ENCODE results near the gene QSER1.
"Not testable (repeated sequence)": the region's sequence is repeated elsewhere in the genome, so short reads cannot be mapped to it uniquely, and the experiment has no call there.

Gene QSER1

DNA sequence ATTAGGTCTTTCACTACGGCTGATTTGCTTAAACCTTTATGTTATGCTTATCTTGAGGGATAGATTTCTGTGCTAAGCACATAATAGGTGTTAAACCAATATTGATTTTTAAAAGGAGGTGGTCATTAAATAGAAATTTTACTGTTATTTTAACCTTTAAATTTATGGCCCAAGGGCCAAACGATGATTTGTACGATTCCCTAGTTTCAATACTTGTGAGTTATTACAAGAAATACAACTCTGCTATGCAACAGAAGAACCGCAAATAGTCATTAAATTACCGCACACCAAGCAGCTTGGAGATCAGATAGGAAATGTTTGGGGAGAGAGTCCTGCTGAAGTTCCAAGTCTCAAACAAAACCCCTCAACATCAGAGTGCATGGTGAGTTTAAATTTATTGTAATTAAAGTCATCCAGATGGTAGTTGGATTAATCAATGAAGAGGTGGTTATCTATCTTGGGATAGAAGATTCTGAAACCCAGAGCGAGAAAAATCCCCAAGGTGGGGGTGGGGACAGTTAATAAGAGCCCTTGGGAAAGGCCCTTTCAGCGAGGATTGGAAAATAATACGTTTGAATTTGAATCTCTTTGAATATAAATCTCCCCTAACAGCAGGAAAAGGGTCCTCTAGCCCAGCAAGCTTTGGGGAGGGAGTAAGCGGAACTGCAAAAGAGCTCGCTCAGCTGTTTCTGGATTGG lies 805 bp upstream of the QSER1 start:
- DNase-seq, result peak; percentile 25

DNA sequence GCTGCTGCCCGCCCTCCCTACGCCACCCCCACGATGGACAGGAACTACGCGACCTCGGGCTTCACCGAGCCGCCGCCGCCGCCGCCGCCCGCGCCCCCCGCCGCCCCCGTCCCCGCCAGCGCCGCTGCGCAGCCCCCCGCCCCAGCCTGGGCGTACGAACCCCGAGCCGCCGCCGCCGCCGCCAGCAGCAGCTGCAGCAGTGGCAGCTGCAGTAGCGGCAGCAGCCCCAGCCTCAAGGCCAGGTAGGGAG lies 407 bp downstream of the QSER1 start:
- DNase-seq, result no peak

DNA sequence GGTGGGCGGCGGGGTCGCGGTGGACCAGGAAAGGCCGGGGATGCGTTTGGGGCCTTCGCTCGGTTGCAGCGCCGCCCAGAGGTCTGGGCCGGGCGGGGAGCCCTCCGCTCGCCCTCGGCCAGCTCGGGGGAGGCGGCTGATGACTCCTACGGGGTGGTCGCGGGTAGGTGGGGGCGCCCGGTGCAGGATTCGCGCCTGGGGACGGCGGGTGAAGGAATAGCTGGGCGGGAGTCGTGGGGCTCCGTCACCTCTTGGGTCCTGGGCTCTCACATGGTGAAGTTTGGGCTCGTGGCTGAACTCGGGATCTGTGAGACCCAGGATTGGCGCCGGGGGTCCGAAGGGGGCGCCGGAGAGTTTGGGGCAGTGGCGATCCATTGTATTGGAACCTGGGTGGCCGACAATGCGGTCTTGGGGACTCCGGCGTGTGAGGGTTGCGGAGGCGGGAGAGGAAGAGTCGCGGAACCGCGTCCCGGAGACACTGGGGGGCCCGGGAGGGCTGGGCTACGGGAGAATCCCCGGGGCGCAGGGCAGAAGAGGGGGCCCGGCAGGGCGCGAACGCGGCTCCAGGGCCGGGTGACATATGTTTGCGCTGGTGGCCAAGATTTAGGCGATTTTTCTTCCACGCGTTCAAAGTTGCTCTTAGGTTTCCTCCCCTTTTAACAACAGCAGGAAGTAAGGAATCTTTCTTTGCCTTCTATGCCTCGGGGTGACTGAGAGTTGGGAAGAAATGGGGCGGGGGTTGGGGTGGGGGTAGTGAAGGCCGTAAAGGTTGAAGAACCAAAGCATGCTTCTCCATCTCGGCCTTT lies 935 bp downstream of the QSER1 start:
- no peak for DNase-seq

DNA sequence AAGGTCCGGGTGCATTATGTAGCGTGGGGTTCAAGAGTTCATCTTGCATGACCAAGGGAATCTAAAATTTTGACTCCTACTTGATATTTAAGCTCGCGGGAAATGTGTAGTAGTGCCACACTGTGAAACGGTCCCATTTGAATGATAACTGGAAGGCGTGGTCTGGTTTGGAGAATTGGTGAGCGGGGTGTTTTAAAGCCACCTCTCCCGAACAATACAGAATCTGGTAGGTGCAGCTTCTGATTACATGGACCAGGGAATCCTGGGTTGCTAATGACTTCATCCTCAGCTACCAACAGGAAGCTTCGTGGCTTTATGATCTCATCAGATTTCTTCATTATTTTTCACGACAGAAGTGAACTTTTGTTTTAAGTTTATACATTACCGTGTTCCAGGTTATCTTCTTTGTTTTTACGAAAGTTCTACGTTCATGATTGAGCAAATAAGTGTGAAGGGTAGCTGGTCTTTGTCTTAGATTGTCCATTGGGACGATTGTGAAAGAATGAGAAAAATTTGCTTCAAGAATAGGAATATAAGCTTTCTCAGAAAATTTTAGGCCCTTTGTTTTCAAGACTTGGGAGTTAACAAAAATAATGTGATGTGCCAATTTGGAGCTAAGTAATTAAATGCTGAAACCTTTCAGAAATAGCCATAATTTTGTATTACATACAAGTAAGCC lies 1.7 kb downstream of the QSER1 start:
- peak; percentile 85 for DNase-seq

DNA sequence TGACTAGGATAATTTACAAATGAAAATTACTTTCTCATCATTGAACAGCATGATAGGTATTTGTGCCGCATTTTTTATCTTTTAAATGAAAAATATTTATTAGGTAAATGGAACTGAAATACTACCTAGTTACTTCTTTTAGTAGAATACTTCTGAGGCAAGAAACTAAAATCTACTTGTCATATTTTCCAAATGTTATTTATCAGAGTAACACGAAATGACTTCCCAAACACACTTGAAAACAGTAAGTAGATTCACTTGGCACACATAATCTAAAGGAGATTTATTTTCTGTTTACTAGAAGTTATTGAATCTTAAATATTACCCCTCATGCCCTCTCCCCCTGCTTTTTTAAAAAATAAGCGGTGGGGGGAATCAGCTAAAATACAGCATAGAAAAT lies 2.3 kb downstream of the QSER1 start:
- no peak for DNase-seq

DNA sequence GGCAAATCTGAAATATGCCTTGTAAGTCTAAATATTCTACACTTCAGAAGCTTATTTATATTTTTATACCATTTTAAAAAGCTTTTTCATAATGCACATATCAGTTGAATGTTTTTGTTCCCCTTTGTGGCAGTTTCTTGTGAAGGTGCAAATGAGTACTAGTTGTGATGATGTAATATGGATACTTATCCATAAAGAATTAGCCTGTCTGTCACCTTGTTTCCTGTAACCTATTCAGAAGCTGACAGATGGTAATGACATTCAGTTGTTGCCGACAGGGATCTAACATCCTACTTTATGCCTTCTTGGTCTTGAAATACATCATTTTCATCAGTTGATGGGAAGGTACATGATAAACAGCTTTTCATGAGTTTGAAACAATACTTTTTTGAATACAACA lies 2.9 kb downstream of the QSER1 start:
- DNase-seq, result no peak

DNA sequence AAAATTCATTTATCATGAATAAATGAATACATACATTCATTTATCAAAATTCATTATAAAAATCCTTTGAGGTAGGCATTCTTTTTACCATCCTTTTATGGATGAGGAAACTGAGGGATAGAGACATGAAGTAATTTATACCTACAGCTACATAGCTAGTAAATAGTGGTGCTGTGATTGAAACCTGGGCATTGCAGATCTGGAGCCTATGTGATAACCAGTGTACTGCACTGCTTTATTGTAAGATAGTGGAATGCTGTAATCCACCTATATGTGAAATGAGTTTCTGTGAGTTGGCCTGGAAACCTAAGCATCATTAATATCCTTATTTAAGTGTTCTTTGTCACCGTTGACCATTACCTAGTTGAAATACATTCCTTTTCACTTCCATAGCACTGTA lies 4.5 kb downstream of the QSER1 start:
- no peak for DNase-seq

DNA sequence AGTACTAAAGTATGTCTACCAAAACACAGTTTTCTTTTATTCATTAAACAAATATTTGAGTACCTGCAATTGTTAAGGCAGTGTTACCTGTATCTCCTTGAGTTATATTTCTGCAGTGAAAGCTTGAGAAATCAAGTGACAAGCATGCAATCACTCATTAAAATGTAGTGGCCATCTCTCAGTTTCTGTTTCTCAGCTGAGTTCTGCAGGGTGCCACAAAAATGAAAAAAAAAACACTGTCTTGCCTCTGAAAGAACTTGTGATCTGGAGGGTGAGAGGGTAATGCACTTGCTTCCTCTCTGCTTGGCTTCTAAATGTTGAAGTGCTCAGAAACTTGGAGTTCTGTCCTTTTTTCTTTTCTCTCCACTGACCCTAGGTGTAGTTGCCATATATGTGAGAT lies 6.8 kb downstream of the QSER1 start:
- no peak for DNase-seq

DNA sequence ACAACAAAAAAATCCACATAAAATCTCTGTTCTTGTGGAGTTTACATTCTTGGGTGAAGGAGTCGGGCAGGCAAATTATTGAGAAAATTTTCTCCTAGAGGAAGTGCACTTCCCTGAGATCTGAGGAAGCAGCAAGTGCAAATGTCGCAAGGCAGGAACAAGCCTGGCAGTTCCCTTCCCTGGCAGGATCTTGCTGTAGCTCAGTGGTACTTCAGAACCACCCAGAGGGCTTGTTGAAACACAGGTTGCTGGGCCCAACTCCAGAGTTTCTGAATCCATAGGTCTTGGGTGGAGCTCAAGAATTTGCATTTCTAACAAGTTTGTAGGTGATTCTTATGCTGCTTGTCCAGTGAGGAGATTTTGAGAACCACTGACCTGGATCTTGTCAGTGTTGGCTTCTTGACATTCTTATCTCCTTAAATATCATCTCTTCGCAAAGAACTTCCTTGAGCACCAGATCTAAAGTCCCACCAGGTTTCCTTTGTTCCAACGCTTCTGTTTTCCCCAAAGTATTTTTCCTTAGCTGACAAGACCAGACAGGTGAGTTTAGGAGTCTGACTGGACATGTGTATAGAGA lies 9.6 kb downstream of the QSER1 start:
- no peak for DNase-seq

DNA sequence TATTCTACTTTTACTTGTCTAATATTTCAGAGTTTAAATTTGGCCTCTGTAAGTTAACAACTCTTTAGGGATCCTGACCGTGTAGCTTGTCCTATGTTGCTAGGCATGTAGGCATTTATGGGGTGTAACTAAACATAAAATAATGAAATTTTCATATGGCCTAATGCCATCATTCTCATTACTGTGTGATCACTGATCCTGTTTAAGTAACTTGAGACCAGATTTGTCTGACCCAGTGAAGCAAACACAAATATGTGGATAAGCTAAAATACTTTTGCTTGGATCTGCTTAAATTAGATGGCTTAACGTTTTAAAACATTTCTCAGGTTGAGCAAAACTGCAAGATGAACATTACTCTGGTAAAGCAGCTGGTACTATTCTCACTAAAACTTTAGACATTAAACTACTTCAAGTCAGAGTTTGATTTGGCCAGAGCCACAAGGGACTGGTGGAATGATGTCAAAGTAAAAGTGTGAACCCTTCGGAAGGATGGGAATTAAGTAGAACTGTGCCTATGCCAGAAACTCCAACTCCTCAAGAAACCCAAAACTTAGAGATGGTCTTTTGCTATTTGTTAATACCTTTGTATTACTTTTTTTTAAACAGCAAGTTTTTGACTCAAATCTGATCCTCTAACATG lies 12.5 kb downstream of the QSER1 start:
- no peak for DNase-seq

DNA sequence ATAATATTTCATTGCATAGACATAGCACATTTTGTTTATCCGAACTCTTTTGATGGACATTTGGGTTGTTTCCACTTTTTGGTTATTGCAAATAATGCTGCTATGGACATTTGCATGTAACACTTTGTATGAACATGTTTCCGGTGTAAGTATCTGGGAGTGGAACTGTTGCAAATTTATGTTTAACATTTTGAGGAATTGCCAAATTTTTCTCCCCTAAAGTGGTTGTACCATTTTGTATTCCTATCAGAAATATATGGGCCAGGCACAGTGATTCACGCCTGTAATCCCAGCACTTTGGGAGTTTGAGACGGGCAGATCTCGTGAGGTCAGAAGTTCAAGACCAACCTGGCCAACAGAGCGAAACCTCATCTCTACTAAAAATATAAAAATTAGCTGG lies 16.0 kb downstream of the QSER1 start:
- DNase-seq, result no peak

DNA sequence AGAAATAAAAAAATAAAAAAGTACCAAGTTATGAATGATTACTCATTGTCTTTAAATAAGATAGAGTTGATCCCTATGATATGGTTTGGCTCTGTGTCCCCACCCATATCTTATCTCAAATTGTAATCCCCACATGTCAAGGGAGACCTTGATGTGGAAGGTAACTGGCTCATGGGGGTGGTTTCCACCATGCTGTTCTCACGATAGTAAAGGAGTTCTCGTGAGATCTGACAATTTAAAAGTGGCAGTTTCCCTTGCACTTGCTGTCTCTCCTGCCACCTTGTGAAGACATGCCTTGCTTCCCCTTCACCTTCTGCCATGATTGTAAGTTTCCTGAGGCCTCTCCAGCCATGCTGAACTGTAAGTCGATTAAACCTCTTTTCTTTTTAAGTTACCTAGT lies 18.8 kb downstream of the QSER1 start:
- DNase-seq, result no peak

DNA sequence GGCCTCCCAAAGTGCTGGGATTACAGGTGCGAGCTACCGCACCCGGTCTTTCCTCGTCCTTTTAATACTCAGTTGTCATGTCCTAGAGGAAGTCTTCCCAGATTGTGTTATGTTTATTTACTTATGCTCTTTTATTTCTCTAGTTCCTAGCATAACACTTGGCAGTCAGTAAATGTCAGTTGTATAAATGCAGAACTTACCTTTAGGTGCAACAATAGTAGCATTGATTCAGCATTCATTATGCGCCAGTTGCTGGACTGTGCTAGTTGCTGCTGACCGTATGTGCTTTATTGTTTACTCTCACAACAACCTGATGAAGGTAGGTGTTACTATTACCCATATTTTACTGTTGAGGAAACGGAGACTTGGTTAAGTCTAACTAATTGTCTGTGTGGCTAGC lies 20.8 kb downstream of the QSER1 start:
- DNase-seq, result no peak

DNA sequence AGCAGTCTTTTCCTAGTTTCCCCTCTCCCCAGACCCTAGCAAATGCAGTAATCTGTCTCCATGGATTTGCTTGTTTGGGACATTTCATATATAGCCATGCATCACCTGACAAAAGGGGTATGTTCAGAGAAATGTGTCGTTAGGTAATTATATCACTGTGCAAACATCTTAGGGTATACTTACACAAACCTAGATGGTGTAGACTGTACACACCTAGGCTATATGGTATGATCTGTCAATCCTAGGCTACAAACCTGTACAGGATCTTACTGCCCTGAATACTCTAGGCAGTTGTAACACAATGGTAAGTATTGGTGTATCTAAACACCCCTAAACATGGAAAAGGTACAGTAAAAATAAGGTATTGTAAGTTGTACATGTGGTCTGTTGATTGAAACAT lies 23.8 kb downstream of the QSER1 start:
- DNase-seq, result no peak

DNA sequence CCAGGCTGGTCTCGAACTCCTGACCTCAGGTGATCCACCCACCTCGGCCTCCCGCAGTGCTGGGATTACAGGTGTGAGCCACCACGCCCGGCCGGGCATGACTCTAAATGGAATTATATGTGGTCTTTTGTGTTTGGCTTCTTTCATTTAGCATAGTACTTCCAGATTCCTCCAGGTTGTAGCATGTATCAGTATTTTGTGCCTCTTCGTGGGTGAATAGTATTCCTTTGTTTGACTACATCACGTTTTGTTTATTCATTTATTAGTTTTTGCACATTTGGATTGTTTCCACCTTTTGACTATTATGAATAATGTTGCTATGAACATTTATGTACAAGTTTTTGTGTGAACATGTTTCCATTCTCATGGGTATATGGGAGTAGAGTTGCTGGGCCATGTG lies 24.4 kb downstream of the QSER1 start:
- DNase-seq, result no peak

DNA sequence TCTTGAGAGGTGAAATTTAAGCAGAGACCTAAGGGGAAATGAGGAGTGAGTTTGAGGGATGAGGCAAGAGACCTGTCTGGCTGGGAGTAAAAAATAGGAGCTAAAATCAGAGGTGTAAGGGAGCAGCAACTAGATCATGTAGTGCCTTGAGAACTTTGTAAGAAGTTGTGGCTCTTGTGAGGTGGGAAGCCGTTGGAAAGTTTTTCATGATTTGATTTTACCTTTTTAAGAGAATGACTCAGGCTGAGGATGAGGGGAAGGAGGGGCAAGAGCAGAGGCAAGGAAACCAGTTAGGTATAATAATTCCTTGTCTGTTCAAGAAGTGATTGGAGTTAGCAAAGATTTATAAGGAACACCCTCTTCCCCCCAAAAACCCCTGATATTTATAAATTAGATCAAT lies 25.8 kb downstream of the QSER1 start:
- no peak for DNase-seq

DNA sequence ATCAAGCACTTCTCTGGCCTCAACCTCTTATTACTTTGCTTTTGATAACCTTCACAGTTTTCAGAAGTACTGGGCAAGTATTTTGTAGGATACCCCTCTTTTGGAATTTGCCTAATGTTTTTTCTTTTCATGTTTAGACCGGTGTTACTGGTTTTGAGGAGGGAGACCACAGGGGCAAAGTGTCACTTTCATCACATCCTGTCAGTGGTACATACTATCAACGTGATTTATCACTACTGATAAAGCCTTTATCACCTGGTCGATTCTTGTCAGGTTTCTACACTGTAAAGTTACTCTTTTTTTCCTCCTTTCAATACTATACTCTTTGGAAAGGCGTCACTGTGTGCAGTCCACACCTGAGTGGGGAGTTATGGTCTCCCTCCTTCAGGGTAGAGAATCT lies 26.7 kb downstream of the QSER1 start:
- DNase-seq, result no peak

DNA sequence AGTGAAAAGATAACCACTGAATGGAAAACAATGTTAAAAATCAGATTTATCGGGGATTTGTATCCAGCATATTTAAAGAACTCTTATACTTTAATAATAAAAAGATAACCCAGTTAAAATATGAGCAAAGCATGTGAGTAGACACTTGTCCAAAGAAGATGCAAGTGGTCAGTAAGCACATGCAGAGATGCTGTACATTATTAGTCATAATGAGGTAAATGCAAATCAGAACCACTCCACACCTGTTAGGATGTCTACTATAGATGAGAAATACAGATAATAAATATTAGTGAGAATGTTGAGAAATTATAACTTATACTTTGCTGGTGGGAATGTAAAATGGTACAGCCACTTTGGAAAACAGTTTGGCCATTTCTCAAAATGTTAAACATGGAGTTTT lies 28.0 kb downstream of the QSER1 start:
- DNase-seq, result no peak

DNA sequence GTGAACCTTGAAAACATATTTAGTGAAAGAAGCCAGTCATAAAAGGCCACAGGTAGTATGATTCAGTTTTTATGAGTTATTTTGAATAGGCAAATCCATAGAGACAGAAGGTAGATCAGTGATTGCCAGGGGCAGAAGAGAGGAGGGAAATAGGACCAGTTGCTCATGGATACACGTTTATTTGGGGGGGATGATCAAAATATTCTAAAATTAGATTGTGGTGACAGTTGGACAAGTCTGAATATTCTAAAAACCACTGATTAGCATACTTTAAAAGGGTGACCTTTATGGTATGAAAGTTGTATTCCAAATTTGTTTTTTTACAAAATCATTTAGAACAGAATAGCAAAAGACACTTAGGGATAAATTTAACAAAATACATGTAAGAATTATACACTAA lies 28.6 kb downstream of the QSER1 start:
- no peak for DNase-seq

DNA sequence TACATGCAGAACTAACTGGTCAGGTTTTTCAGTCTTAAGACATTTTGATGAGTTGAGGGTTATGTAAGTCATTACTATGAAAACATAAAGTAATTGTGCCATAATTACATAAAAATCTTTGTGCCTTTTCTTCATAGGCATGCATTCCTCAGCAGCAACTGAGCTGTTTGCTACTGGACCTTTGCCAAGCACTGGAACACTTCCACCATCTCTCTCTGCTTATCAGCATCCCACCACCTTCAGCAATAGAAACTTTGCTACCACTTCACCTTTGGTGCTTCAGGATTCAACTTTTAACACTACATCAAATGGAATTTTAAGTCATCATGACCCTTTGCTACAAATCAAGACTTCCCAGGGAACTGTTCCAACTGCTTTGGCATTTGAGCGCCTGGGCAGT lies 39.0 kb downstream of the QSER1 start:
- DNase-seq, result no peak

DNA sequence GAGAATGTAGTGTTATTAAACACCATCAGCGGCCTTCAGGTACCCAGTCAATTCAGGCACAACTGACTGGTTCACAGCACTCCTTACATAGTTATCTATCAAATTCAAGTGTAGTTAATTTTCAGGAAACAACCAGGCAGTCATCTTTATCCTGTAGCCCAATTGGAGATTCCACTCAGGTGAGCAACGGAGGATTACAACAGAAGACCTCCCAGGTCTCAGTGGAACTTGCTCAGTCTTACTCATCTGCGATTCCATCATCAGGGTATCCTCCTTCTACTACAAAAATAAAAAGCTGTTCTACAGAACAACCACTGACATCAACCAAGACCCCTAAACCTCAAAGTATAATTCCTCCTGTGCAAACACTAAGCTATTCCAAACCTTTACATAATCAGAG lies 39.6 kb downstream of the QSER1 start:
- no peak for DNase-seq

DNA sequence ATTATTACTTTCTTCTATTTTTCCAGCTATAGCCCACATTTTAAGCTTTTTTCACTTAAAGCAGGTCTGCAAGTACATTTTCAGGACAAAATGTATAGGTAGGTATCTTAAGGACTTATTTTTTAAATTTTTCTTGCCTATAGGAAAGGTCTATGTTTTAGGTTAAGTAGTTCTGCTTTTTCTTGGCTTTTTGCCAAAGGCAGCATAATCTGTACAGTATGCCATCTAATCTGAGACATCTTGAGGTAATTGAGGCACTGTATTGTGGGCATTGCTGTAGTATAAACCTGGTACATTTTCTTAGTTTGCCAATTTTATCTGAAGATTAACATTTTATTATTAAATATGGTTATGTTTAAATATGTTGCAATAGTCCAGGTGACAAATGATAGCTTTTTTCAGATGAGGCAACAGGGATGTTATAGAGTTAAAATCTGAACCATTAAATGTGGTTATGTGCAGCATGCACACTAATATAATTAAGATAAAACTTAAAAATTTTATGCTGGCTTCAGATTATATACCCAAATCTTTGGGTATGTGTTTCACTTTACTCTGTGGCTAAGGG lies 42.9 kb downstream of the QSER1 start:
- no peak for DNase-seq

DNA sequence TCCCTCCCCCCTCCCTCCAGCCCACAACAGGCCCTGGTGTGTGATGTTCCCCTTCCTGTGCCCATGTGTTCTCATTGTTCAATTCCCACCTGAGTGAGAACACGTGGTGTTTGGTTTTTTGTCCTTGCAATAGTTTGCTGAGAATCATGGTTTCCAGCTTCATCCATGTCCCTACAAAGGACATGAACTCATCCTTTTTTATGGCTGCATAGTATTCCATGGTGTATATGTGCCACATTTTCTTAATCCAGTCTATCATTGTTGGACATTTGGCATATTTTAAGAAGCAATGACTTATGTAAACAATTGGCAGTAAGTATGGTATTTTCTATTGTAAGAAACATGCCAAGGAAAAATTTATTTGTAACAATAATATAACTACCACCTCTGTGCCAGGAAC lies 43.6 kb downstream of the QSER1 start:
- not testable (repeated sequence) for DNase-seq

All from DMS79 (cell line).